ENCODE measurements around the gene RAE1.

Gene RAE1

GRCh38 chr20:57401565-57401918, 50.5 kb downstream of the RAE1 start:
- no peak for DNase-seq

GRCh38 chr20:57402206-57403125, 51.4 kb downstream of the RAE1 start:
- DNase-seq, result no peak

- DNase-seq, result no peak
Measured at GRCh38 chr20:57403216-57403615, 52.2 kb downstream of the RAE1 start.

GRCh38 chr20:57404006-57404405, 53.0 kb downstream of the RAE1 start:
- no peak for DNase-seq

- DNase-seq, result no peak
Measured at GRCh38 chr20:57404419-57405072, 53.5 kb downstream of the RAE1 start.

- no peak for DNase-seq
Measured at GRCh38 chr20:57405236-57406016, 54.4 kb downstream of the RAE1 start.

GRCh38 chr20:57407541-57407956, 56.5 kb downstream of the RAE1 start:
- no peak for DNase-seq

GRCh38 chr20:57408131-57408530, 57.1 kb downstream of the RAE1 start:
- peak; percentile 95 for DNase-seq

GRCh38 chr20:57408536-57409233, 57.6 kb downstream of the RAE1 start:
- DNase-seq, result no peak

GRCh38 chr20:57409316-57409671, 58.2 kb downstream of the RAE1 start:
- DNase-seq, result no peak

GRCh38 chr20:57409672-57410397, 58.8 kb downstream of the RAE1 start:
- DNase-seq, result no peak

GRCh38 chr20:57410398-57410920, 59.4 kb downstream of the RAE1 start:
- DNase-seq, result no peak

- DNase-seq, result no peak
Measured at GRCh38 chr20:57410924-57411323, 59.9 kb downstream of the RAE1 start.

GRCh38 chr20:57411406-57412283, 60.6 kb downstream of the RAE1 start:
- DNase-seq, result no peak

- DNase-seq, result no peak
Measured at GRCh38 chr20:57412347-57413029, 61.4 kb downstream of the RAE1 start.

- DNase-seq, result no peak
Measured at GRCh38 chr20:57413986-57414385, 62.9 kb downstream of the RAE1 start.

GRCh38 chr20:57414867-57415592, 64.0 kb downstream of the RAE1 start:
- DNase-seq, result no peak

- no peak for DNase-seq
Measured at GRCh38 chr20:57415771-57416170, 64.7 kb downstream of the RAE1 start.

GRCh38 chr20:57416296-57417022, 65.4 kb downstream of the RAE1 start:
- no peak for DNase-seq

Data from NCI-H526 treated with DMSO at 0.1 percent for 48 hours (cell line).